ENCODE results near the gene GNAL. TPM values are rescaled to one million over a fixed set of nuclear protein-coding genes. Genes with fewer than 3 reads are reported as not detected.
A peak's percentile ranks its signal among the peaks of the same experiment; 100 is the strongest.

GNAL gene
- total and polyA plus RNA-seq, 11 donors = 0.76 to 5.9 (median 1.6) TPM

DNA sequence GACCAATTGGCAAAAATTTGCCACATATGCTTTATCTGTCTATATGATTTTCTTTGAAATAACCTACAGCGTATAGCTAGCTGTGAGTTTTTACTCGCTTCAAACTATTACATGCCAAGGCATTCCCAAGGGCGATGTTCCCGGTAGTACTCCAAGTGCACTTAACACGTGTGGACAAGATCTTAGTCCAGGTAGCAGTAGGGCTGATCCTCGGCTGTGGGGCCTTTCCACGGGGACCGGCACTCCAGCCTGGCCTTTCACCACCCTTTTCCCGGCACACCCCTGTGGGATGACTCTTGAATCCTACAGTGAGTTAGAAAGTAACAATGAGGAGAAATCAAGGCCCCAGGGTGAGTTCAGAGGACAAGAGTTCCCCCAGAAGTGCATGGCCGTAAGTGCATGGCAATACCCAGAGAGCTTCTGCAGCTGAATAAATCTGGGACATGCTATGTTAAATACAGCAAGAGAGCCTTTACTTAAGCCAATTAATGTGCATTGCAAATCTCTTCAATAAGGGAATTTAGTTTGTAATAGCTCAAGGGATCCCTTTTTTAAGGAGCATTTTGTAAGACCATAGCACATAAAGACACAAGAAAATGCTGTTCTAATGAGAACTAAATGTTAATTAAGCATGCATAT is 188.6 kb downstream of the GNAL start:
- Histone ChIP-seq H3K4me1 (peaks cover 0 to 6% (median 0%) of the 10 kb centered on the region in 12 donors), H3K27me3 (no peaks in the 10 kb centered on the region), H3K27ac (no peak overlapping the region), H3K36me3 (peaks cover 0 to 18% (median 3%) of the 10 kb centered on the region in 9 donors), H3K9me3 (peaks cover 0 to 6% (median 0%) of the 10 kb centered on the region in 12 donors), H3K4me3 (no peak overlapping the region)
- TF ChIP-seq POLR2A (IDR thresholded peaks at IDR 0.05) = no peak
- TF ChIP-seq, protein P1, sequence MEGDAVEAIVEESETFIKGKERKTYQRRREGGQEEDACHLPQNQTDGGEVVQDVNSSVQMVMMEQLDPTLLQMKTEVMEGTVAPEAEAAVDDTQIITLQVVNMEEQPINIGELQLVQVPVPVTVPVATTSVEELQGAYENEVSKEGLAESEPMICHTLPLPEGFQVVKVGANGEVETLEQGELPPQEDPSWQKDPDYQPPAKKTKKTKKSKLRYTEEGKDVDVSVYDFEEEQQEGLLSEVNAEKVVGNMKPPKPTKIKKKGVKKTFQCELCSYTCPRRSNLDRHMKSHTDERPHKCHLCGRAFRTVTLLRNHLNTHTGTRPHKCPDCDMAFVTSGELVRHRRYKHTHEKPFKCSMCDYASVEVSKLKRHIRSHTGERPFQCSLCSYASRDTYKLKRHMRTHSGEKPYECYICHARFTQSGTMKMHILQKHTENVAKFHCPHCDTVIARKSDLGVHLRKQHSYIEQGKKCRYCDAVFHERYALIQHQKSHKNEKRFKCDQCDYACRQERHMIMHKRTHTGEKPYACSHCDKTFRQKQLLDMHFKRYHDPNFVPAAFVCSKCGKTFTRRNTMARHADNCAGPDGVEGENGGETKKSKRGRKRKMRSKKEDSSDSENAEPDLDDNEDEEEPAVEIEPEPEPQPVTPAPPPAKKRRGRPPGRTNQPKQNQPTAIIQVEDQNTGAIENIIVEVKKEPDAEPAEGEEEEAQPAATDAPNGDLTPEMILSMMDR (IDR thresholded peaks at IDR 0.05) = no peak
- WGBS, 4 donors = 89 to 91% (median 90%) methylated on average over 10 of the region's 10 CpGs
- DNase-seq = no peak
- ATAC-seq = no peak
- intact Hi-C loops (cut with DNase I) = no loop called here

DNA sequence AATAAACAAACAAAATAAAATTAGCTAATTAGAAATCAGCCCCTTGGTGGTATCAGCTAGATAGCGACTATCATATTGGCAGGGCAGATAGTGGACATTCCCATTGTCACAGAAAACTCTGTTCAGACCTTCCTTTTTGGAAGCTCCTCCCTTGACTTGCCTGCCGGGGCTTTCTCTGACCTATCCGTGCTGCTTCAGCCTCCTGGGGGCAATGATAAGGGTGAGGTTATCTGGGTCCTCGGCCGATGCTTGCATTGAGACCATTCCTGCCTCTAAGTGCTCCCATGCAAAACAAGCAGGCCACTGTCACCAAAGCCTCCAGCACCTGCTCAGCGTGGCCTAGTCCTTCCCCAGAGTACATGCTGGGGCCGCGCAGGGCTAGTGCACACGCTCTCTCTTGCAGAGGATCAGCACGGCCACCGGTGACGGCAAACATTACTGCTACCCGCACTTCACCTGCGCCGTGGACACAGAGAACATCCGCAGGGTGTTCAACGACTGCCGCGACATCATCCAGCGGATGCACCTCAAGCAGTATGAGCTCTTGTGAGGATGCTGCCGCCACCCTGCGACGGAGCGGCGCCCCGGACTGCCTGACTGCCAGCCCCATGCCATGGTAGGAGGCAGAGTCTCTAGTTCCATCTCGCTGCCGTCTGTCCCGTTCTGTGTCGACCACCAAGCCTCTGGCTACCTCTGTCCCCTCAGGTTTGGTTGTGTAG is 191.7 kb downstream of the GNAL start:
- Histone ChIP-seq H3K4me1 (peaks cover 0 to 21% (median 0%) of the 10 kb centered on the region in 12 donors), H3K4me3 (no peak overlapping the region), H3K27me3 (no peaks in the 10 kb centered on the region), H3K27ac (no peak overlapping the region), H3K36me3 (peaks cover 0 to 49% (median 24%) of the 10 kb centered on the region in 9 donors), H3K9me3 (no peaks in the 10 kb centered on the region)
- peak in 1 of 4 donors; percentile 12 for ATAC-seq
- no peak for DNase-seq
- TF ChIP-seq, protein P1 (IDR thresholded peaks at IDR 0.05) = no peak
- TF ChIP-seq POLR2A (IDR thresholded peaks at IDR 0.05) = no peak
- intact Hi-C loops (cut with DNase I) = no loop called here
- WGBS, 4 donors = 83 to 86% (median 84%) methylated on average over 22 to 30 of the region's 30 CpGs

DNA sequence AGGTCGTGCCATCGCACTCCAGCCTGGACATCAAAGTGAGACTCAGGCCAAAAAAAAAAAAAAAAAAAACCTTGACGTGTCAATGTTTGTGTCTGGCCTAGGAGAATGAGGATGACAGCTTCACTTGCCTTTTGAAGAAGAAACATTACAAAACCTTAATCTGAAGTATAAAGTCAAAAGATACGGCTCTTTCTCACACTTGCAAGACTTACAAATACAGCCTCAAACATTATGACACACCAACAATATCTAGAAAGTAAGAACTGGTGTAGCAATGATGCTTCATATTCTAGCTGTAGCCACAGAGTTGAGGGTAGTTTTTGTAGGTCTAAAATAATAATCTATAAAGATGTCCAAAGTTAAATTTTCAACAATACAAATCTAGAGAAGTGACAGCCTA is 193.6 kb downstream of the GNAL start:
- Histone ChIP-seq H3K4me3 (no peak overlapping the region), H3K36me3 (peaks cover 0 to 68% (median 41%) of the 10 kb centered on the region in 9 donors), H3K27ac (peak overlapping the region in 1 of 12 donors; percentile 71), H3K27me3 (no peaks in the 10 kb centered on the region), H3K9me3 (no peaks in the 10 kb centered on the region), H3K4me1 (peaks cover 0 to 21% (median 0%) of the 10 kb centered on the region in 12 donors)
- TF ChIP-seq, protein P1 (IDR thresholded peaks at IDR 0.05) = no peak
- no peak for TF ChIP-seq POLR2A (IDR thresholded peaks at IDR 0.05)
- intact Hi-C loops (cut with DNase I) = no loop called here
- 56 to 82% (median 66%) methylated on average over 4 of the region's 4 CpGs for WGBS, 4 donors
- DNase-seq (no peak), ATAC-seq (no peak)

DNA sequence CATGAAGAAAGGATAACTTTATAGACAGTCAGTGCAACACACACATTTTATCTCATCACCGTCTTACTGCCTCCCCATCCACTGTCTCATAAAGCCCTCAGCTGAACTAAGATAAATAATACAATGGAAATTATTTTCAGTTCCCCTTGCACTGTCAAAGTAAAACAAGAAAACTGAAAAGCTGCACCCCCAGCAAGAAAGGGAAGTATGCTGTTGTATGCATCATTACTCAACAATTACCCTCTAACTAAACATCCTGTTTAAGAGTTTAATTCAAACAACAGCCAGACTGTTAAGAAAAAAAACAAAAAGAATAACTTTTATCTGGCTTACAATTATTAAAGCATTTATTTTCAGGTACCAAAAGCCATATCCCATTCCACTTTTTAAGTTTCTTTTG is 194.1 kb downstream of the GNAL start:
- Histone ChIP-seq H3K36me3 (peaks cover 0 to 70% (median 45%) of the 10 kb centered on the region in 9 donors), H3K27ac (peak overlapping the region in 1 of 12 donors; percentile 71), H3K4me3 (no peak overlapping the region), H3K27me3 (no peaks in the 10 kb centered on the region), H3K9me3 (no peaks in the 10 kb centered on the region), H3K4me1 (peaks cover 0 to 21% (median 0%) of the 10 kb centered on the region in 12 donors)
- 35 to 71% (median 58%) methylated on average over 1 of the region's 1 CpG for WGBS, 4 donors
- DNase-seq (no peak), ATAC-seq (peak in 3 of 4 donors; percentile 31 to 63 (median 43))
- intact Hi-C loops (cut with DNase I) = no loop called here
- TF ChIP-seq, protein P1 (IDR thresholded peaks at IDR 0.05) = no peak
- no peak for TF ChIP-seq POLR2A (IDR thresholded peaks at IDR 0.05)

Data from heart left ventricle (tissue), 16 donors.